ENCODE results near the gene MTHFD1L. TPM values are rescaled to one million over a fixed set of nuclear protein-coding genes. Genes with fewer than 3 reads are reported as not detected.

Gene MTHFD1L
- total and polyA plus RNA-seq, 9 of the 15 experiments (the other 6 are each of a cell fraction or from before 2014, with no cell fraction given) = 20.9 to 128 (median 61.0) TPM

GRCh38 chr6:150866147-150866990 is 867 bp downstream of the MTHFD1L start (continued):
- TF ChIP-seq CUX1 (CRISPR knock-in tag; IDR thresholded peaks at IDR 0.05) = no peak
- TF ChIP-seq MCM2 (IDR thresholded peaks at IDR 0.05; ENCODE audit: low read depth) = no peak
- TF ChIP-seq DIDO1 (tag; IDR thresholded peaks at IDR 0.05; ENCODE audit: low read depth) = no peak
- TF ChIP-seq HMBOX1 (IDR thresholded peaks at IDR 0.05) = no peak
- TF ChIP-seq, protein P1, sequence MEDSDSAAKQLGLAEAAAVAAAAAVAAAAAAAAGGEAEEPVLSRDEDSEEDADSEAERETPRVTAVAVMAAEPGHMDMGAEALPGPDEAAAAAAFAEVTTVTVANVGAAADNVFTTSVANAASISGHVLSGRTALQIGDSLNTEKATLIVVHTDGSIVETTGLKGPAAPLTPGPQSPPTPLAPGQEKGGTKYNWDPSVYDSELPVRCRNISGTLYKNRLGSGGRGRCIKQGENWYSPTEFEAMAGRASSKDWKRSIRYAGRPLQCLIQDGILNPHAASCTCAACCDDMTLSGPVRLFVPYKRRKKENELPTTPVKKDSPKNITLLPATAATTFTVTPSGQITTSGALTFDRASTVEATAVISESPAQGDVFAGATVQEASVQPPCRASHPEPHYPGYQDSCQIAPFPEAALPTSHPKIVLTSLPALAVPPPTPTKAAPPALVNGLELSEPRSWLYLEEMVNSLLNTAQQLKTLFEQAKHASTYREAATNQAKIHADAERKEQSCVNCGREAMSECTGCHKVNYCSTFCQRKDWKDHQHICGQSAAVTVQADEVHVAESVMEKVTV (CRISPR knock-in tag; IDR thresholded peaks at IDR 0.05) = no peak
- TF ChIP-seq NFRKB (IDR thresholded peaks at IDR 0.05; ENCODE audit: low read depth) = no peak
- no peak for TF ChIP-seq GTF2E2 (tag; IDR thresholded peaks at IDR 0.05)
- no peak for TF ChIP-seq ZBTB8A (IDR thresholded peaks at IDR 0.05; ENCODE audit: partially characterized antibody)
- no peak for TF ChIP-seq SRSF1 (IDR thresholded peaks at IDR 0.05; ENCODE audit: low read depth, low read length)
- TF ChIP-seq CEBPZ (IDR thresholded peaks at IDR 0.05; ENCODE audit: borderline replicate concordance, low read depth, low read length) = no peak
- TF ChIP-seq ZNF444 (CRISPR knock-in tag; IDR thresholded peaks at IDR 0.05) = no peak
- no peak for TF ChIP-seq CBX1 (IDR thresholded peaks at IDR 0.05; ENCODE audit: low read depth)
- no peak for TF ChIP-seq ZNF586 (CRISPR knock-in tag; conservative IDR thresholded peaks at IDR 0.05)
- TF ChIP-seq HNRNPK (IDR thresholded peaks at IDR 0.05; ENCODE audit: low read depth, low read length, poor library complexity, severe bottlenecking) = peak; percentile 67

Data from K562 (cell line).